WTC11 (cell line): ENCODE results near the gene HS3ST3A1. TPM values are rescaled to one million over a fixed set of nuclear protein-coding genes. Genes with fewer than 3 reads are reported as not detected.

ENCODE experiments used
- ATAC-seq: fragments of 200-7000 bp; cut with Tn5 transposase; 2 replicates; pipeline ENCODE4 v1.10.0; 2021; ENCODE audit warnings: mild to moderate bottlenecking, moderate library complexity
- CTCF ChIA-PET: fragments of 300-600 bp; sonication (Branson Sonifier 250); formaldehyde crosslinking; loops from one replicate; lab custom pipeline; 2021; ENCODE audit warnings: antibody characterized with exemption; lab: Charles Lee
- POLR2A ChIA-PET: fragments of 350-600 bp; sonication (Branson Sonifier 250); formaldehyde crosslinking; loops from one replicate; lab custom pipeline; 2021; ENCODE audit warnings: antibody characterized with exemption; lab: Charles Lee
- DNase-seq: peaks from one replicate; pipeline ENCODE4 v3.0.0; 2021; ENCODE audit warnings: low spot score
- H3K27ac Mint-ChIP-seq: 2 replicates; pipeline ENCODE4 v1.8.0; 2021; ENCODE audit warnings: mixed read lengths
- H3K27me3 Mint-ChIP-seq: 2 replicates; pipeline ENCODE4 v1.8.0; 2021; ENCODE audit warnings: low read depth, mild to moderate bottlenecking, moderate library complexity, mixed read lengths
- H3K36me3 Mint-ChIP-seq: 2 replicates; pipeline ENCODE4 v1.8.0; 2021; ENCODE audit warnings: mixed read lengths
- H3K4me1 Mint-ChIP-seq: 2 replicates; pipeline ENCODE4 v1.8.0; 2022; ENCODE audit warnings: mixed read lengths
- H3K4me3 Mint-ChIP-seq: 2 replicates; pipeline ENCODE4 v1.8.0; 2021; ENCODE audit warnings: mild to moderate bottlenecking, moderate library complexity, mixed read lengths
- H3K9me3 Mint-ChIP-seq: 2 replicates; pipeline ENCODE4 v1.8.0; 2021; ENCODE audit warnings: mixed read lengths
- CREB1 ChIP-seq: sonication (generic); formaldehyde crosslinking; IDR thresholded peaks from 2 replicates; pipeline ENCODE4 v1.8.0; 2023; ENCODE audit warnings: mild to moderate bottlenecking, missing genetic modification reagents
- EMX1 ChIP-seq: fragments of 250-450 bp; sonication (Bioruptor Pico); IDR thresholded peaks from 2 replicates; pipeline ENCODE4 v1.8.0; 2021; ENCODE audit warnings: mild to moderate bottlenecking
- FOXP4 ChIP-seq: sonication (generic); formaldehyde crosslinking; IDR thresholded peaks from 2 replicates; pipeline ENCODE4 v1.8.0; 2022; ENCODE audit warnings: mild to moderate bottlenecking, missing genetic modification reagents
- GABPB1 ChIP-seq: sonication (generic); formaldehyde crosslinking; IDR thresholded peaks from 2 replicates; pipeline ENCODE4 v1.8.1; 2023; ENCODE audit warnings: mild to moderate bottlenecking, missing genetic modification reagents
- JUN ChIP-seq: sonication (generic); formaldehyde crosslinking; IDR thresholded peaks from 2 replicates; pipeline ENCODE4 v1.8.0; 2023; ENCODE audit warnings: mild to moderate bottlenecking, missing genetic modification reagents
- KAT7 ChIP-seq: sonication (generic); formaldehyde crosslinking; IDR thresholded peaks from 2 replicates; pipeline ENCODE4 v1.8.1; 2023; ENCODE audit warnings: missing genetic modification reagents, mild to moderate bottlenecking, borderline replicate concordance
- MXD4 ChIP-seq: fragments of 250-450 bp; sonication (Bioruptor Pico); IDR thresholded peaks from 2 replicates; pipeline ENCODE4 v1.8.0; 2021; ENCODE audit warnings: mild to moderate bottlenecking, moderate library complexity, borderline replicate concordance
- NFYB ChIP-seq: sonication (generic); formaldehyde crosslinking; conservative IDR thresholded peaks from 2 replicates; pipeline ENCODE4 v1.8.0; 2022; ENCODE audit warnings: low read depth, missing genetic modification reagents
- NR2C2 ChIP-seq: sonication (generic); formaldehyde crosslinking; IDR thresholded peaks from 2 replicates; pipeline ENCODE4 v1.8.0; 2022; ENCODE audit warnings: mild to moderate bottlenecking, missing genetic modification reagents
- SOX15 ChIP-seq: fragments of 250-450 bp; sonication (Bioruptor Pico); IDR thresholded peaks from 2 replicates; pipeline ENCODE4 v1.9.0; 2021; ENCODE audit warnings: mild to moderate bottlenecking
- USF1 ChIP-seq: sonication (generic); formaldehyde crosslinking; IDR thresholded peaks from 2 replicates; pipeline ENCODE4 v1.8.0; 2022; ENCODE audit warnings: mild to moderate bottlenecking, missing genetic modification reagents
- ZBTB21 ChIP-seq: sonication (generic); formaldehyde crosslinking; IDR thresholded peaks from 2 replicates; pipeline ENCODE4 v1.8.1; 2023; ENCODE audit warnings: mild to moderate bottlenecking, missing genetic modification reagents, borderline replicate concordance
- ZNF121 ChIP-seq: sonication (generic); formaldehyde crosslinking; IDR thresholded peaks from 2 replicates; pipeline ENCODE4 v1.8.0; 2023; ENCODE audit warnings: missing genetic modification reagents
- ZNF281 ChIP-seq: sonication (generic); formaldehyde crosslinking; IDR thresholded peaks from 2 replicates; pipeline ENCODE4 v1.8.0; 2023; ENCODE audit warnings: mild to moderate bottlenecking, missing genetic modification reagents
- ZNF671 ChIP-seq: fragments of 250-450 bp; sonication (Bioruptor Pico); IDR thresholded peaks from 2 replicates; pipeline ENCODE4 v1.8.0; 2021; ENCODE audit warnings: mild to moderate bottlenecking
- total RNA-seq: library from RNA; stranded (reverse); gene quantifications from 3 replicates; pipeline ENCODE4 v1.2.3, GENCODE V29; 2021
- TF ChIP-seq, protein P1 (sequence below): sonication (generic); formaldehyde crosslinking; IDR thresholded peaks from 2 replicates; pipeline ENCODE4 v1.8.1; 2022; ENCODE audit warnings: low read depth, missing genetic modification reagents, borderline replicate concordance
- TF ChIP-seq, protein P2 (sequence below): sonication (generic); formaldehyde crosslinking; IDR thresholded peaks from 2 replicates; pipeline ENCODE4 v1.8.1; 2022; ENCODE audit warnings: mild to moderate bottlenecking, moderate library complexity, missing genetic modification reagents
- TF ChIP-seq, protein P3 (sequence below): sonication (generic); formaldehyde crosslinking; IDR thresholded peaks from 2 replicates; pipeline ENCODE4 v1.8.0; 2022; ENCODE audit warnings: mild to moderate bottlenecking, missing genetic modification reagents
- TF ChIP-seq, protein P4 (sequence below): sonication (generic); formaldehyde crosslinking; IDR thresholded peaks from 2 replicates; pipeline ENCODE4 v1.8.1; 2023; ENCODE audit warnings: mild to moderate bottlenecking, missing genetic modification reagents

HS3ST3A1 gene
- total RNA-seq, 1 experiment from 2014 or later: 9.7 TPM

- ChIA-PET POLR2A (no interaction called here), CTCF (no interaction called here)
- Mint-ChIP-seq H3K9me3 (no peaks in the 10 kb centered on the region; the same call in 1 of the 2 replicates), H3K27ac (no peak overlapping the region), H3K4me1 (peaks cover 23% of the 10 kb centered on the region), H3K27me3 (no peaks in the 10 kb centered on the region), H3K36me3 (no peaks in the 10 kb centered on the region), H3K4me3 (no peak overlapping the region)
- DNase-seq (no peak), ATAC-seq (no peak)
- TF ChIP-seq, protein P1, sequence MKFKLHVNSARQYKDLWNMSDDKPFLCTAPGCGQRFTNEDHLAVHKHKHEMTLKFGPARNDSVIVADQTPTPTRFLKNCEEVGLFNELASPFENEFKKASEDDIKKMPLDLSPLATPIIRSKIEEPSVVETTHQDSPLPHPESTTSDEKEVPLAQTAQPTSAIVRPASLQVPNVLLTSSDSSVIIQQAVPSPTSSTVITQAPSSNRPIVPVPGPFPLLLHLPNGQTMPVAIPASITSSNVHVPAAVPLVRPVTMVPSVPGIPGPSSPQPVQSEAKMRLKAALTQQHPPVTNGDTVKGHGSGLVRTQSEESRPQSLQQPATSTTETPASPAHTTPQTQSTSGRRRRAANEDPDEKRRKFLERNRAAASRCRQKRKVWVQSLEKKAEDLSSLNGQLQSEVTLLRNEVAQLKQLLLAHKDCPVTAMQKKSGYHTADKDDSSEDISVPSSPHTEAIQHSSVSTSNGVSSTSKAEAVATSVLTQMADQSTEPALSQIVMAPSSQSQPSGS (CRISPR knock-in tag): no peak
- no peak for TF ChIP-seq ZBTB21 (CRISPR knock-in tag)
- TF ChIP-seq KAT7: no peak
- no peak for TF ChIP-seq FOXP4 (CRISPR knock-in tag)
- no peak for TF ChIP-seq EMX1 (CRISPR knock-in tag)
- no peak for TF ChIP-seq USF1 (CRISPR knock-in tag)
- no peak for TF ChIP-seq ZNF281 (CRISPR knock-in tag)
- no peak for TF ChIP-seq MXD4 (CRISPR knock-in tag)
- no peak for TF ChIP-seq ZNF671 (CRISPR knock-in tag)
- TF ChIP-seq SOX15 (CRISPR knock-in tag): no peak
- no peak for TF ChIP-seq NR2C2
- TF ChIP-seq GABPB1 (CRISPR knock-in tag): no peak
- TF ChIP-seq, protein P2, sequence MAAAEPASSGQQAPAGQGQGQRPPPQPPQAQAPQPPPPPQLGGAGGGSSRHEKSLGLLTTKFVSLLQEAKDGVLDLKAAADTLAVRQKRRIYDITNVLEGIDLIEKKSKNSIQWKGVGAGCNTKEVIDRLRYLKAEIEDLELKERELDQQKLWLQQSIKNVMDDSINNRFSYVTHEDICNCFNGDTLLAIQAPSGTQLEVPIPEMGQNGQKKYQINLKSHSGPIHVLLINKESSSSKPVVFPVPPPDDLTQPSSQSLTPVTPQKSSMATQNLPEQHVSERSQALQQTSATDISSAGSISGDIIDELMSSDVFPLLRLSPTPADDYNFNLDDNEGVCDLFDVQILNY (CRISPR knock-in tag): no peak
- no peak for TF ChIP-seq ZNF121 (CRISPR knock-in tag)
- no peak for TF ChIP-seq NFYB (CRISPR knock-in tag)
- TF ChIP-seq JUN (CRISPR knock-in tag): no peak
- TF ChIP-seq CREB1 (CRISPR knock-in tag): no peak
- TF ChIP-seq, protein P3, sequence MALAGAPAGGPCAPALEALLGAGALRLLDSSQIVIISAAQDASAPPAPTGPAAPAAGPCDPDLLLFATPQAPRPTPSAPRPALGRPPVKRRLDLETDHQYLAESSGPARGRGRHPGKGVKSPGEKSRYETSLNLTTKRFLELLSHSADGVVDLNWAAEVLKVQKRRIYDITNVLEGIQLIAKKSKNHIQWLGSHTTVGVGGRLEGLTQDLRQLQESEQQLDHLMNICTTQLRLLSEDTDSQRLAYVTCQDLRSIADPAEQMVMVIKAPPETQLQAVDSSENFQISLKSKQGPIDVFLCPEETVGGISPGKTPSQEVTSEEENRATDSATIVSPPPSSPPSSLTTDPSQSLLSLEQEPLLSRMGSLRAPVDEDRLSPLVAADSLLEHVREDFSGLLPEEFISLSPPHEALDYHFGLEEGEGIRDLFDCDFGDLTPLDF (CRISPR knock-in tag): no peak
- TF ChIP-seq, protein P4, sequence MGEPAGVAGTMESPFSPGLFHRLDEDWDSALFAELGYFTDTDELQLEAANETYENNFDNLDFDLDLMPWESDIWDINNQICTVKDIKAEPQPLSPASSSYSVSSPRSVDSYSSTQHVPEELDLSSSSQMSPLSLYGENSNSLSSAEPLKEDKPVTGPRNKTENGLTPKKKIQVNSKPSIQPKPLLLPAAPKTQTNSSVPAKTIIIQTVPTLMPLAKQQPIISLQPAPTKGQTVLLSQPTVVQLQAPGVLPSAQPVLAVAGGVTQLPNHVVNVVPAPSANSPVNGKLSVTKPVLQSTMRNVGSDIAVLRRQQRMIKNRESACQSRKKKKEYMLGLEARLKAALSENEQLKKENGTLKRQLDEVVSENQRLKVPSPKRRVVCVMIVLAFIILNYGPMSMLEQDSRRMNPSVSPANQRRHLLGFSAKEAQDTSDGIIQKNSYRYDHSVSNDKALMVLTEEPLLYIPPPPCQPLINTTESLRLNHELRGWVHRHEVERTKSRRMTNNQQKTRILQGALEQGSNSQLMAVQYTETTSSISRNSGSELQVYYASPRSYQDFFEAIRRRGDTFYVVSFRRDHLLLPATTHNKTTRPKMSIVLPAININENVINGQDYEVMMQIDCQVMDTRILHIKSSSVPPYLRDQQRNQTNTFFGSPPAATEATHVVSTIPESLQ (CRISPR knock-in tag): no peak
Measured at GRCh38 chr17:13558588-13558987, 43.1 kb downstream of the HS3ST3A1 start.
